SK-N-SH (cell line): ENCODE measurements around the gene OTUB1. TPM values are rescaled to one million over a fixed set of nuclear protein-coding genes. Genes with fewer than 3 reads are reported as not detected.

Experiments
- CTCF ChIA-PET: fragments of 300-600, 350-600 bp; formaldehyde crosslinking; extraction: SDS; loops from one replicate; lab custom pipeline; 2021; lab: Yijun Ruan, JAX
- POLR2A ChIA-PET: fragments of 350-600 bp; sonication (Branson Sonifier 250); formaldehyde crosslinking; extraction: SDS; loops from one replicate; lab custom pipeline; 2020; ENCODE audit warnings: antibody characterized with exemption, inconsistent platforms; lab: Yijun Ruan, JAX
- DNase-seq: peaks from one replicate; pipeline ENCODE4 v3.0.0; 2012
- H2AFZ ChIP-seq: fragments of 200-600 bp; sonication (generic); 2 replicates; pipeline ENCODE4 v1.8.1; 2016; ENCODE audit warnings: antibody characterized with exemption, mild to moderate bottlenecking, low read depth
- H3F3A ChIP-seq: fragments of 200-600 bp; sonication (generic); replicated peaks from 2 replicates; pipeline ENCODE3; 2016; ENCODE audit warnings: antibody characterized with exemption, mild to moderate bottlenecking; ENCODE audit not compliant: insufficient read depth
- H3K27ac ChIP-seq, 2 experiments: fragments of 200-500 bp in 1 of 2; fragments of 200-600 bp in 1 of 2; sonication (Bioruptor generic) in 1 of 2; sonication (generic), shearing (Covaris generic) in 1 of 2; 2 replicates each; pipeline versions ENCODE4 v1.5.1 to v1.6.1; 2014 to 2016; ENCODE audit warnings: low read depth in 2 of 2, inconsistent platforms in 1 of 2, low read length in 1 of 2, mild to moderate bottlenecking in 1 of 2, mixed read lengths in 1 of 2
- H3K27me3 ChIP-seq: fragments of 200-600 bp; sonication (generic), shearing (Covaris generic); 2 replicates; pipeline ENCODE4 v1.6.1; 2016; ENCODE audit warnings: mixed run types; ENCODE audit not compliant: insufficient read depth
- H3K36me3 ChIP-seq, 2 experiments: fragments of 200-500 bp in 1 of 2; fragments of 200-600 bp in 1 of 2; sonication (Bioruptor generic) in 1 of 2; sonication (generic) in 1 of 2; replicated peaks in 1 of 2; 2 replicates each; pipeline versions ENCODE3 to v1.5.1; 2014 to 2016; ENCODE audit warnings: low read length in 1 of 2, mild to moderate bottlenecking in 1 of 2; ENCODE audit not compliant: insufficient read depth in 2 of 2, control insufficient read depth in 1 of 2
- H3K4me1 ChIP-seq, 2 experiments: fragments of 200-500 bp in 1 of 2; fragments of 200-600 bp in 1 of 2; sonication (Bioruptor generic) in 1 of 2; sonication (generic), shearing (Covaris generic) in 1 of 2; 2 replicates each; pipeline versions ENCODE4 v1.5.1 to v1.6.1; 2014 to 2016; ENCODE audit warnings: low read depth in 1 of 2, low read length in 1 of 2, mixed run types in 1 of 2; ENCODE audit not compliant: insufficient read depth in 2 of 2, control insufficient read depth in 1 of 2
- H3K4me2 ChIP-seq: fragments of 200-600 bp; sonication (generic), shearing (Covaris generic); 2 replicates; pipeline ENCODE4 v1.6.1; 2017; ENCODE audit warnings: mixed run types
- H3K4me3 ChIP-seq, 2 experiments: fragments of 200-500 bp in 1 of 2; fragments of 200-600 bp in 1 of 2; sonication (Bioruptor generic) in 1 of 2; sonication (generic), shearing (Covaris generic) in 1 of 2; 2 replicates each; pipeline versions ENCODE4 v1.5.1 to v1.8.1; 2014 to 2016; ENCODE audit warnings: low read depth in 2 of 2, inconsistent platforms in 1 of 2, low read length in 1 of 2, mild to moderate bottlenecking in 1 of 2, mixed read lengths in 1 of 2, moderate library complexity in 1 of 2
- H3K79me2 ChIP-seq: fragments of 200-600 bp; sonication (generic); 2 replicates; pipeline ENCODE4 v1.8.1; 2017; ENCODE audit warnings: mild to moderate bottlenecking; ENCODE audit not compliant: insufficient read depth
- H3K9ac ChIP-seq: fragments of 200-600 bp; sonication (generic); 2 replicates; pipeline ENCODE4 v1.6.1; 2017; ENCODE audit warnings: mixed run types
- H3K9me2 ChIP-seq: fragments of 200-600 bp; sonication (generic); 2 replicates; pipeline ENCODE4 v1.6.1; 2017; ENCODE audit warnings: mixed run types
- H3K9me3 ChIP-seq: fragments of 200-600 bp; sonication (generic); 2 replicates; pipeline ENCODE4 v1.6.1; 2017; ENCODE audit warnings: mixed run types, mild to moderate bottlenecking, moderate library complexity
- H4K20me1 ChIP-seq: fragments of 200-600 bp; sonication (generic); 2 replicates; pipeline ENCODE4 v1.6.1; 2017; ENCODE audit warnings: mild to moderate bottlenecking, mixed run types; ENCODE audit not compliant: insufficient read depth
- EP300 ChIP-seq, 2 experiments: IDR thresholded peaks; 2 replicates each; pipeline versions ENCODE4 v1.4.0 to v1.6.1; 2012; ENCODE audit warnings: borderline replicate concordance in 1 of 2, low read depth in 1 of 2, low read length in 1 of 2
- FOSL2 ChIP-seq: IDR thresholded peaks from 2 replicates; pipeline ENCODE4 v1.4.0; 2012; ENCODE audit warnings: low read depth, mild to moderate bottlenecking, moderate library complexity, borderline replicate concordance
- FOXJ3 ChIP-seq: sonication (generic); formaldehyde crosslinking; IDR thresholded peaks from 2 replicates; pipeline ENCODE4 v1.5.1; 2020; ENCODE audit warnings: mild to moderate bottlenecking, missing genetic modification reagents
- GABPA ChIP-seq: IDR thresholded peaks from 2 replicates; pipeline ENCODE4 v1.4.0; 2012; ENCODE audit warnings: low read depth, mild to moderate bottlenecking
- MEF2A ChIP-seq: IDR thresholded peaks from 2 replicates; pipeline ENCODE4 v1.4.0; 2012; ENCODE audit warnings: low read depth, borderline replicate concordance
- MXI1 ChIP-seq: IDR thresholded peaks from 2 replicates; pipeline ENCODE4 v1.6.1; 2012; ENCODE audit warnings: mild to moderate bottlenecking, low read depth, low read length, improper control_type of control experiment
- NRF1 ChIP-seq: IDR thresholded peaks from 2 replicates; pipeline ENCODE4 v1.6.1; 2012; ENCODE audit warnings: low read depth, mild to moderate bottlenecking, low read length
- POLR2AphosphoS5 ChIP-seq: IDR thresholded peaks from 2 replicates; pipeline ENCODE4 v1.6.1; 2012; ENCODE audit warnings: low read depth, low read length
- RAD21 ChIP-seq: IDR thresholded peaks from 2 replicates; pipeline ENCODE4 v1.6.1; 2012; ENCODE audit warnings: mild to moderate bottlenecking, low read length
- REST ChIP-seq: IDR thresholded peaks from 2 replicates; pipeline ENCODE4 v1.6.1; 2012; ENCODE audit warnings: mild to moderate bottlenecking, low read depth, low read length, moderate library complexity
- SIN3A ChIP-seq: IDR thresholded peaks from 2 replicates; pipeline ENCODE4 v1.6.1; 2012; ENCODE audit warnings: low read depth, mild to moderate bottlenecking, low read length, moderate library complexity, borderline replicate concordance
- SMC3 ChIP-seq: IDR thresholded peaks from 2 replicates; pipeline ENCODE4 v1.6.1; 2012; ENCODE audit warnings: low read depth, low read length, improper control_type of control experiment
- TAF1 ChIP-seq: IDR thresholded peaks from 2 replicates; pipeline ENCODE4 v1.6.1; 2012; ENCODE audit warnings: low read depth, mild to moderate bottlenecking, low read length, moderate library complexity, borderline replicate concordance
- TEAD4 ChIP-seq: IDR thresholded peaks from 2 replicates; pipeline ENCODE4 v1.4.0; 2012; ENCODE audit warnings: mild to moderate bottlenecking, borderline replicate concordance; ENCODE audit not compliant: insufficient read depth
- WGBS: methylation state at CpG from one replicate; pipeline ENCODE4 v1.1.6; 2017; ENCODE audit warnings: low lambda C conversion rate; 5-methylcytosine and 5-hydroxymethylcytosine counted together
- polyA plus RNA-seq, 3 experiments: library from polyadenylated mRNA; depleted of rRNA; stranded (reverse); fragments of >200 nt; gene quantifications; 2 replicates each; pipeline ENCODE4 v1.2.3, GENCODE V29; 2012

OTUB1 gene
- polyA plus RNA-seq, 1 of the 3 experiments (the other 2 are of a cell fraction), result 183 TPM

GRCh38 chr11:64027651-64028397 lies 41.6 kb downstream of the OTUB1 start:
- Histone ChIP-seq H3K27ac (no peak overlapping the region), H3K9ac (no peak overlapping the region), H3K36me3 (no peaks in the 10 kb centered on the region), H3K27me3 (no peaks in the 10 kb centered on the region), H3F3A (no peaks in the 10 kb centered on the region), H2AFZ (no peak overlapping the region), H3K9me2 (no peaks in the 10 kb centered on the region), H3K79me2 (no peaks in the 10 kb centered on the region), H3K4me2 (no peak overlapping the region), H3K9me3 (no peaks in the 10 kb centered on the region), H4K20me1 (no peaks in the 10 kb centered on the region), H3K4me1 (peaks cover 0 to 20% of the 10 kb centered on the region in 2 experiments; a peak in 1 of 4 replicates), H3K4me3 (no peak overlapping the region; a peak in 1 of 4 replicates)
- ChIA-PET POLR2A (interaction anchor here (0.5 kb wide), 1 partner anchor 10 kb away, joined by 3 read pairs; no protein-coding TSS in a partner anchor), CTCF (interaction anchor here (0.7 to 2.8 kb wide), 3 partner anchors 13 to 124 kb away, joined by 3 to 6 read pairs (median 4); no protein-coding TSS in a partner anchor)
- TF ChIP-seq FOXJ3 (CRISPR knock-in tag) (no peak), SMC3 (no peak), POLR2AphosphoS5 (no peak), RAD21 (no peak), GABPA (no peak), MXI1 (no peak), TEAD4 (no peak), FOSL2 (no peak), EP300 (IDR thresholded peaks at IDR 0.05; ENCODE audit: borderline replicate concordance in 1 of 2, low read depth in 1 of 2, low read length in 1 of 2) (no peak), MEF2A (no peak), NRF1 (no peak), REST (no peak), SIN3A (no peak), TAF1 (no peak)
- no peak for DNase-seq
- WGBS, result 82% methylated on average over 11 of the region's 20 CpGs
